CD4-positive, alpha-beta memory T cell (primary cell): ENCODE measurements around the gene NTNG1. TPM values are rescaled to one million over a fixed set of nuclear protein-coding genes. Genes with fewer than 3 reads are reported as not detected.
A peak's percentile ranks its signal among the peaks of the same experiment; 100 is the strongest.
"Not testable (repeated sequence)": the region's sequence is repeated elsewhere in the genome, so short reads cannot be mapped to it uniquely, and the experiment has no call there.

Source experiments
- CTCF ChIA-PET: fragments of 350-600 bp; sonication (Branson Sonifier 250); formaldehyde crosslinking; loops from one replicate; lab custom pipeline; 2021; ENCODE audit warnings: inconsistent platforms; ENCODE audit not compliant: partially characterized antibody; lab: Charles Lee
- POLR2A ChIA-PET: fragments of 350-600 bp; sonication (Branson Sonifier 250); formaldehyde crosslinking; loops from one replicate; lab custom pipeline; 2021; ENCODE audit not compliant: partially characterized antibody; lab: Charles Lee
- DNase-seq, 5 donors: peaks; one replicate each; pipeline versions ENCODE4 v3.0.0 to v3.0.0-alpha.2; 2020 to 2022; ENCODE audit warnings: mixed read lengths in 1 of 5
- H3K27ac ChIP-seq: one replicate; pipeline ENCODE4 v1.7.0; 2013; ENCODE audit warnings: low read depth, low read length
- H3K27me3 ChIP-seq: 2 replicates; pipeline ENCODE4 v1.7.0; 2013; ENCODE audit warnings: mild to moderate bottlenecking, low read length, moderate library complexity; ENCODE audit not compliant: insufficient read depth
- H3K36me3 ChIP-seq: 2 replicates; pipeline ENCODE4 v1.7.0; 2013; ENCODE audit warnings: mild to moderate bottlenecking, low read length, moderate library complexity; ENCODE audit not compliant: insufficient read depth
- H3K4me1 ChIP-seq: 2 replicates; pipeline ENCODE4 v1.7.0; 2013; ENCODE audit warnings: mild to moderate bottlenecking, low read length, moderate library complexity; ENCODE audit not compliant: insufficient read depth
- H3K4me3 ChIP-seq, 2 donors: one replicate each; pipeline ENCODE4 v1.7.0; 2013; ENCODE audit warnings: low read length in 2 of 2, mild to moderate bottlenecking in 1 of 2
- H3K9me3 ChIP-seq, 2 donors: one replicate each; pipeline ENCODE4 v1.7.0; 2013; ENCODE audit warnings: low read length in 2 of 2, control low read depth in 1 of 2; ENCODE audit not compliant: control insufficient read depth in 1 of 2
- H3K27ac Mint-ChIP-seq, 7 donors: one replicate each; pipeline ENCODE4 v1.8.0; 2020 to 2021; ENCODE audit warnings: mixed read lengths in 7 of 7, mild to moderate bottlenecking in 6 of 7, inconsistent platforms in 3 of 7, moderate library complexity in 3 of 7
- H3K27me3 Mint-ChIP-seq, 2 donors: one replicate each; pipeline ENCODE4 v1.8.0; 2020 to 2021; ENCODE audit warnings: mixed read lengths in 2 of 2
- H3K36me3 Mint-ChIP-seq, 2 donors: one replicate each; pipeline ENCODE4 v1.8.0; 2020 to 2021; ENCODE audit warnings: mixed read lengths in 2 of 2, inconsistent platforms in 1 of 2, mild to moderate bottlenecking in 1 of 2
- H3K4me1 Mint-ChIP-seq, 4 donors: one replicate each; pipeline ENCODE4 v1.8.0; 2020 to 2021; ENCODE audit warnings: mixed read lengths in 4 of 4, mild to moderate bottlenecking in 1 of 4
- H3K4me3 Mint-ChIP-seq, 8 donors: one replicate each; pipeline ENCODE4 v1.8.0; 2020 to 2021; ENCODE audit warnings: mixed read lengths in 8 of 8, mild to moderate bottlenecking in 7 of 8, moderate library complexity in 6 of 8, inconsistent platforms in 3 of 8
- H3K9me3 Mint-ChIP-seq, 8 donors: one replicate each; pipeline ENCODE4 v1.8.0; 2020 to 2021; ENCODE audit warnings: mixed read lengths in 8 of 8, mild to moderate bottlenecking in 5 of 8, inconsistent platforms in 3 of 8, moderate library complexity in 1 of 8
- intact Hi-C: fragments of 100-400 bp; cut with micrococcal nuclease; formaldehyde crosslinking; loops from one replicate; pipeline ENCODE4 v1.15.1; 2023
- polyA plus RNA-seq, 2 donors: library from polyadenylated mRNA; unstranded; fragments of 300-500 nt; fragmentation: Illumina TruSeq; gene quantifications; one replicate each; pipeline ENCODE4 v1.2.3, GENCODE V29; 2021
- total RNA-seq, 2 experiments: library from RNA; stranded (reverse); gene quantifications; one replicate each; pipeline ENCODE4 v1.2.3, GENCODE V29; 2021

The NTNG1 gene
- total and polyA plus RNA-seq, 4 experiments from 2014 or later, result not detected

- H3K27me3 ChIP-seq, result peaks cover 6% of the 10 kb centered on the region
- H3K4me1 ChIP-seq, result no peaks in the 10 kb centered on the region
- no peak for DNase-seq
- no peaks in the 10 kb centered on the region for H3K36me3 ChIP-seq
- intact Hi-C loops, result no loop called here
- Mint-ChIP-seq H3K27ac (no peak overlapping the region), H3K9me3 (no peaks in the 10 kb centered on the region), H3K27me3 (peaks cover 5 to 9% of the 10 kb centered on the region in 2 donors), H3K4me3 (no peak overlapping the region), H3K36me3 (no peaks in the 10 kb centered on the region), H3K4me1 (no peaks in the 10 kb centered on the region)
- ChIA-PET CTCF (no interaction called here), POLR2A (no interaction called here)
- H3K9me3 ChIP-seq, result no peaks in the 10 kb centered on the region
- no peak overlapping the region for H3K4me3 ChIP-seq
- H3K27ac ChIP-seq, result no peak overlapping the region
Observed at GRCh38 chr1:107153014-107153413, 12.2 kb downstream of the NTNG1 start.

DNA sequence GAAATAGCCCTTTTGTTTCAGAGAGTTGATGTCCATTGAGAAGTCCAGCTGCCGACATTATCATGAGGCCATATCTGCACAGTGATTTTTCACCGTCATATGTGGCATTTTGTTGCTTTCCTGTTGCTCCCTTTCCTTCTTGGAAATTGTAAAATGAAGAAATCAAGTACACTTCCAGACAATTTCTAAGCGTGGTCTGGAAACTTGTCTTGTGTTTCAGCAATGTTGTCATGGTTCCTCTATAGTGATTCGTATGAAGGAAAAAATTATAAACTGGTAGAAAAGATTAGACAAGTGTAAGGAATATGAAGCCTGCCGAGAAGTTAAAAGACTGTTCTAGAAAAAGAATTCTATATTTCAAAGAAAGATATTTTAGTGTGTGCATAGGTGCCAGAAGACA is 17.7 kb downstream of the NTNG1 start:
- Mint-ChIP-seq H3K27ac (no peak overlapping the region), H3K36me3 (no peaks in the 10 kb centered on the region), H3K4me1 (no peaks in the 10 kb centered on the region), H3K27me3 (peaks cover 0 to 2% of the 10 kb centered on the region in 2 donors), H3K4me3 (no peak overlapping the region), H3K9me3 (no peaks in the 10 kb centered on the region)
- no peak overlapping the region for H3K4me3 ChIP-seq
- POLR2A ChIA-PET, result no interaction called here
- H3K27me3 ChIP-seq, result no peaks in the 10 kb centered on the region
- H3K9me3 ChIP-seq, result no peaks in the 10 kb centered on the region
- DNase-seq, result no peak
- intact Hi-C loops, result no loop called here
- H3K36me3 ChIP-seq, result no peaks in the 10 kb centered on the region
- CTCF ChIA-PET, result no interaction called here
- no peaks in the 10 kb centered on the region for H3K4me1 ChIP-seq
- no peak overlapping the region for H3K27ac ChIP-seq

DNA sequence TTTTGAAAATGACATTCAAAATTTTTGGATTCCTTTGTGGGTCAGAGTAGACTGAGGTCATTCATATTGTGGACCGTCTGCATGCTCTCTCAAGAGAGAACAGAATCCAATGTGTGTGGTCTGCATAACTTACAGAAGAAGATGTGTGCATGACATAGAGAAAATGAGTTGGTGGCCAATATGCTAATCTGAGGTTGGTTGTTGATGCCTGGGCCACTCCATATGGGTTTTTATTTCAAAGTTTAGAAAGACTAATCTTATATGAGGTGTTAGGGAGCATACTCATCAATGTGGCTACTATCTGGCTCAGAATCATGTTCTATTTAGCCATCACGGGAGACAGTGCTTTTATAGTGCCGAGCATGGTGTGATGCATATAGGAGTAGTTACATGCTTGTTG is 18.2 kb downstream of the NTNG1 start:
- Mint-ChIP-seq H3K27ac (no peak overlapping the region), H3K9me3 (no peaks in the 10 kb centered on the region), H3K4me1 (no peaks in the 10 kb centered on the region), H3K27me3 (no peaks in the 10 kb centered on the region), H3K36me3 (no peaks in the 10 kb centered on the region), H3K4me3 (no peak overlapping the region)
- ChIA-PET POLR2A (no interaction called here), CTCF (no interaction called here)
- no peaks in the 10 kb centered on the region for H3K36me3 ChIP-seq
- no peaks in the 10 kb centered on the region for H3K4me1 ChIP-seq
- H3K4me3 ChIP-seq, result no peak overlapping the region
- no peaks in the 10 kb centered on the region for H3K9me3 ChIP-seq
- no peak for DNase-seq
- no peak overlapping the region for H3K27ac ChIP-seq
- no peaks in the 10 kb centered on the region for H3K27me3 ChIP-seq
- intact Hi-C loops, result no loop called here

DNA sequence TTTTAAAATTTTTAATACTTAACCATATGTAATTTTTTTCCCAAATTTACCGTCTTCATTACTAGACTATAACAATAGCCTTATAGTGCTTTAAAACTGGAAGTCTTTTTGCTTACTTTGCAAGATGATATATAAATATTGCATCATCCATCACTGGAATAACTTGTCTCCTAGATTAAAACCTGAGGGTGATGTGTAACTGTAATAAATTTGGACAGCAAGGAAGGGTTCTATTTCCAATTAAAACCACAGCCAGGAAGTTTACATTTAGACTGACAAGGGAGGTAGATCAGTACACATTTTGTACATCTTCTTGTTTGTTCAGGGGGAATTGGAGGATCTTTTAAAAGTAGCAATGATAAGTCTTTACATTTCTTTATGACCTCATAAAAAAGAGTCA is 21.9 kb downstream of the NTNG1 start:
- no peaks in the 10 kb centered on the region for H3K27me3 ChIP-seq
- H3K4me1 ChIP-seq, result no peaks in the 10 kb centered on the region
- H3K36me3 ChIP-seq, result no peaks in the 10 kb centered on the region
- no peak overlapping the region for H3K4me3 Mint-ChIP-seq
- no peaks in the 10 kb centered on the region for H3K36me3 Mint-ChIP-seq
- CTCF ChIA-PET, result no interaction called here
- DNase-seq, result no peak
- H3K9me3 Mint-ChIP-seq, result peaks cover 2 to 7% (median 3%) of the 10 kb centered on the region in 8 donors
- POLR2A ChIA-PET, result no interaction called here
- H3K4me3 ChIP-seq, result no peak overlapping the region
- H3K27me3 Mint-ChIP-seq, result peaks cover 0 to 4% of the 10 kb centered on the region in 2 donors
- H3K27ac Mint-ChIP-seq, result no peak overlapping the region
- no peaks in the 10 kb centered on the region for H3K4me1 Mint-ChIP-seq
- no peaks in the 10 kb centered on the region for H3K9me3 ChIP-seq
- no peak overlapping the region for H3K27ac ChIP-seq
- intact Hi-C loops, result no loop called here

DNA sequence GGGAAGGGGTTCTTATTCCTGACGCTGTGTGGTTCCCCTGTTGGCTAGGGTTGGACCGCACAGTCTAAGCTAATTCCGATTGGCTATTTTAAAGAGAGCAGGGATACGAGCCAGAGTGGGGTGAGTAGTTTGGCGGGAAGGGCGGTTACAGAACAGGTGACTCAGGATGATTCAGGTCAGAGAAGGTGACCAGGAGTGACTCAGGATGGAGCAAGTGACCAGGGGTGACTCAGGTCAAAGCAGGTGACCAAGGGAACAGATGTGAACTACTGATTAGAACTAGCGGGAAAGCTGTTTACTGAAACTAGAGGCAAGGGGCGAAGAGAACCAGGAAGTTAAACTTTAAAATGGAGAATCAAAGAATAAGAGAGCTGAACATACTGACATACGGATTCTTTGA is 24.1 kb downstream of the NTNG1 start:
- H3K36me3 Mint-ChIP-seq, H3K27me3 ChIP-seq, H3K27ac ChIP-seq, POLR2A ChIA-PET, H3K27me3 Mint-ChIP-seq, H3K36me3 ChIP-seq, CTCF ChIA-PET, H3K4me3 ChIP-seq, DNase-seq, intact Hi-C loops, H3K4me1 Mint-ChIP-seq, H3K4me3 Mint-ChIP-seq, H3K9me3 Mint-ChIP-seq, H3K4me1 ChIP-seq, H3K9me3 ChIP-seq: not testable (repeated sequence)
- peak overlapping the region in 1 of 7 donors; percentile 14 for H3K27ac Mint-ChIP-seq

GRCh38 chr1:107169615-107170014 is 28.8 kb downstream of the NTNG1 start:
- ChIA-PET POLR2A (no interaction called here), CTCF (no interaction called here)
- intact Hi-C loops, result no loop called here
- Mint-ChIP-seq H3K27ac (no peak overlapping the region), H3K36me3 (no peaks in the 10 kb centered on the region), H3K9me3 (peaks cover 2 to 8% (median 5%) of the 10 kb centered on the region in 8 donors), H3K27me3 (peaks cover 0 to 4% of the 10 kb centered on the region in 2 donors), H3K4me3 (no peak overlapping the region), H3K4me1 (no peaks in the 10 kb centered on the region)
- no peaks in the 10 kb centered on the region for H3K27me3 ChIP-seq
- H3K4me3 ChIP-seq, result no peak overlapping the region
- no peaks in the 10 kb centered on the region for H3K4me1 ChIP-seq
- DNase-seq, result no peak
- H3K27ac ChIP-seq, result no peak overlapping the region
- no peaks in the 10 kb centered on the region for H3K36me3 ChIP-seq
- no peaks in the 10 kb centered on the region for H3K9me3 ChIP-seq

DNA sequence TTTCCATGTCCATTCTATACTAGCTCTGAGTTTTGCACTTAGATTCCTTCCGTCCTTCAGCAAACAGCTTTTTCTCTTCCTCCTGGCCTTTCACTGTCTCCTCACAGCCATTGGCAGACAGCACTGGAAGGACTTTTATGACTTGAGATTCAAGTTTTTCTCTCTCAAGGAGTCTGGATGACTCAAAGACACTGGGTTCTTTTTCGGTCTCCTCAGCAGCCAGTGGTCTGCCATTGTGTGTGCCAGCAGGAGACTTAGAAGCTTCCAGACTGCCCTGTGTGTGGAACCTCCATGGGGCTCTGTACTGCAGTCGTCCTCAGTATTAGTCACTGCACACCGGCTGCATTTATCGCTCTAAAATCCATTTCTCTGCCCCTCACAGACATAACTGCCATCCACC is 30.5 kb downstream of the NTNG1 start:
- Mint-ChIP-seq H3K27me3 (no peaks in the 10 kb centered on the region), H3K4me3 (no peak overlapping the region), H3K9me3 (peaks cover 0 to 5% (median 0%) of the 10 kb centered on the region in 8 donors), H3K36me3 (no peaks in the 10 kb centered on the region), H3K4me1 (no peaks in the 10 kb centered on the region), H3K27ac (no peak overlapping the region)
- no peak for DNase-seq
- Histone ChIP-seq H3K36me3 (no peaks in the 10 kb centered on the region), H3K27ac (no peak overlapping the region), H3K4me1 (no peaks in the 10 kb centered on the region), H3K9me3 (no peaks in the 10 kb centered on the region), H3K27me3 (no peaks in the 10 kb centered on the region), H3K4me3 (no peak overlapping the region)
- ChIA-PET CTCF (no interaction called here), POLR2A (no interaction called here)
- intact Hi-C loops, result no loop called here
